Measurements from ENCODE around the gene SLC44A4.
A peak's percentile ranks its signal among the peaks of the same experiment; 100 is the strongest.

The SLC44A4 gene

GRCh38 chr6:31815025-31815838 lies 63.6 kb downstream of the SLC44A4 start, which contains the start of the genes HSPA1A and HSPA1L:
Gene HSPA1A (plus strand): TSS chr6:31815543. CDS start chr6:31815757, 214 bp downstream.
Gene HSPA1L (minus strand): TSS chr6:31815283. CDS start chr6:31811972, 3,311 bp downstream.
- DNase-seq (ENCODE audit: extremely low spot score, insufficient read length, low read depth), result no peak
- FAIRE-seq, result peak; percentile 60

- DNase-seq (ENCODE audit: extremely low spot score, insufficient read length, low read depth) (no peak), FAIRE-seq (peak; percentile 67)
Observed at GRCh38 chr6:31814677-31815024, 64.1 kb downstream of the SLC44A4 start.

- DNase-seq (ENCODE audit: extremely low spot score, insufficient read length, low read depth), result no peak
- no peak for FAIRE-seq
Observed at GRCh38 chr6:31813465-31813849, 65.3 kb downstream of the SLC44A4 start.

All from GM18507 (cell line).